Measurements from ENCODE around the gene GABRB1.

DNA sequence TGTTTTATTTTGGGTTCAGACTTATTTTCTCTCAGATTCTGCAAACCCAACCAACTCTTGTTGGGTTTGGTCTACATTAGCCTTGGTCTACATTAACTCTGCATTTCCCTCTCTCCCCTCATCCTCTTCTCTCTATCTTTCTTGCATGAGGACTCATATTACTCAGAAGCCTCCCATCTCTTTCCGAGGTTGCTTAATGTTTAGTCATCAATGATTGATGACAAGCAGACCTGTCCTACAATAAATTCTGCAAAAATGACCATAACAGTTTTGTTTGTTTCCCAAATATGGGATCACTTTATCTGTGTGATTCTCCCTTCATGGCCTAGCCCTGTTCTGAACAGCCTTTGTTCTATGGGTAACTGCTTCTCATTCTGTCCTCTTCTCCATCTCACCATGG, 75.2 kb downstream of the GABRB1 start:
- TF ChIP-seq EZH2phosphoT487 (IDR thresholded peaks at IDR 0.05; ENCODE audit: insufficient read depth, low read depth), result no peak
- TF ChIP-seq EZH2 (IDR thresholded peaks at IDR 0.05; ENCODE audit: insufficient read depth, poor library complexity, severe bottlenecking), result no peak
